Stimulated activated CD8-positive, alpha-beta memory T cell treated with anti-CD3 and anti-CD28 coated beads, Interleukin-7, amount 100 ng/mL, for 4 hours (primary cell): Measurements from ENCODE around the gene KCNK17.

Experiments
- DNase-seq, 2 donors: peaks; one replicate each; pipeline ENCODE4 v3.0.0-alpha.2; 2020; ENCODE audit warnings: low read depth in 2 of 2

KCNK17 gene

GRCh38 chr6:39338397-39338796 lies 24.2 kb upstream of the KCNK17 start:
- no peak for DNase-seq

- DNase-seq = no peak
Measured at GRCh38 chr6:39335780-39336545, 21.7 kb upstream of the KCNK17 start.

- DNase-seq = no peak
Measured at GRCh38 chr6:39333644-39334438, 19.6 kb upstream of the KCNK17 start.

- no peak for DNase-seq
Measured at GRCh38 chr6:39330476-39330875, 16.3 kb upstream of the KCNK17 start.

GRCh38 chr6:39330057-39330456 lies 15.8 kb upstream of the KCNK17 start:
- DNase-seq = no peak

GRCh38 chr6:39328066-39328465 lies 13.8 kb upstream of the KCNK17 start:
- no peak for DNase-seq

- DNase-seq = no peak
Measured at GRCh38 chr6:39327507-39327906, 13.3 kb upstream of the KCNK17 start.

GRCh38 chr6:39322306-39322850 lies 8.2 kb upstream of the KCNK17 start, which contains the start of gene KCNK16:
TSS of gene KCNK16 (minus strand) at chr6:39322702. CDS start at chr6:39322540, 162 bp downstream.
- DNase-seq = no peak

GRCh38 chr6:39321761-39322160 lies 7.5 kb upstream of the KCNK17 start:
- DNase-seq = no peak

- DNase-seq = no peak
Measured at GRCh38 chr6:39320363-39320984, 6.3 kb upstream of the KCNK17 start.

- no peak for DNase-seq
Measured at GRCh38 chr6:39319621-39320362, 5.6 kb upstream of the KCNK17 start.

GRCh38 chr6:39317256-39317655 lies 3.0 kb upstream of the KCNK17 start:
- no peak for DNase-seq

GRCh38 chr6:39313526-39314272 lies 520 bp downstream of the KCNK17 start:
- DNase-seq = no peak

GRCh38 chr6:39312912-39313525 lies 1.2 kb downstream of the KCNK17 start:
- no peak for DNase-seq

- no peak for DNase-seq
Measured at GRCh38 chr6:39310542-39310941, 3.7 kb downstream of the KCNK17 start.

- peak in 1 of 2 donors; percentile 10 for DNase-seq
Measured at GRCh38 chr6:39309942-39310531, 4.2 kb downstream of the KCNK17 start.

- DNase-seq = no peak
Measured at GRCh38 chr6:39307462-39307861, 6.8 kb downstream of the KCNK17 start.

- DNase-seq = no peak
Measured at GRCh38 chr6:39304951-39305350, 9.3 kb downstream of the KCNK17 start.

- no peak for DNase-seq
Measured at GRCh38 chr6:39303425-39304153, 10.6 kb downstream of the KCNK17 start.
